ENCODE data around the gene HVCN1. TPM values are rescaled to one million over a fixed set of nuclear protein-coding genes. Genes with fewer than 3 reads are reported as not detected.

Gene HVCN1
- total RNA-seq, 1 donor from 2014 or later = 0.71 TPM

DNA sequence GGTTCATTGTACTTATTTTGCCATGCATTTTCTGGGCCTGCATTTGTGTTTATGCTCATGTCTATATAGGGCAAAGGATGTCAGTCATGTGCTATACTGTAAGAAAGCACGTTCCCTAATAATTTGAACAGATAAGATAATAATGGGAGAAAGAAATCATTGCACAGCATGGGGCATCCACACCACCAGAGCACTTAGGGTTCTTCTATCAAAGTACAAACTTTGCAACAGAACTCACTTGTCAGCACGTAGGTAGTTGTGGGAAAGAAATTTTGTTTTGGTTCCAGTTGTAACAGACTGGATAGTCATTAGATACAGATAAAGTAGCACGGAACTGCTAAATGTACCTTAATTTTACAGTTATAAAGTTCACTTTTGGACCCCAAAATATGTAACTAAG, 43.7 kb upstream of the HVCN1 start:
- Mint-ChIP-seq H3K9me3 (ENCODE audit: unreplicated experiment) (peaks cover 1% of the 10 kb centered on the region), H3K27ac (ENCODE audit: unreplicated experiment) (no peak overlapping the region), H3K36me3 (ENCODE audit: unreplicated experiment) (no peaks in the 10 kb centered on the region), H3K27me3 (ENCODE audit: unreplicated experiment) (no peaks in the 10 kb centered on the region), H3K4me3 (ENCODE audit: unreplicated experiment) (peak overlapping the region; percentile 18), H3K4me1 (ENCODE audit: low read depth, unreplicated experiment) (peaks cover 18% of the 10 kb centered on the region)
- TF ChIP-seq, protein P1, sequence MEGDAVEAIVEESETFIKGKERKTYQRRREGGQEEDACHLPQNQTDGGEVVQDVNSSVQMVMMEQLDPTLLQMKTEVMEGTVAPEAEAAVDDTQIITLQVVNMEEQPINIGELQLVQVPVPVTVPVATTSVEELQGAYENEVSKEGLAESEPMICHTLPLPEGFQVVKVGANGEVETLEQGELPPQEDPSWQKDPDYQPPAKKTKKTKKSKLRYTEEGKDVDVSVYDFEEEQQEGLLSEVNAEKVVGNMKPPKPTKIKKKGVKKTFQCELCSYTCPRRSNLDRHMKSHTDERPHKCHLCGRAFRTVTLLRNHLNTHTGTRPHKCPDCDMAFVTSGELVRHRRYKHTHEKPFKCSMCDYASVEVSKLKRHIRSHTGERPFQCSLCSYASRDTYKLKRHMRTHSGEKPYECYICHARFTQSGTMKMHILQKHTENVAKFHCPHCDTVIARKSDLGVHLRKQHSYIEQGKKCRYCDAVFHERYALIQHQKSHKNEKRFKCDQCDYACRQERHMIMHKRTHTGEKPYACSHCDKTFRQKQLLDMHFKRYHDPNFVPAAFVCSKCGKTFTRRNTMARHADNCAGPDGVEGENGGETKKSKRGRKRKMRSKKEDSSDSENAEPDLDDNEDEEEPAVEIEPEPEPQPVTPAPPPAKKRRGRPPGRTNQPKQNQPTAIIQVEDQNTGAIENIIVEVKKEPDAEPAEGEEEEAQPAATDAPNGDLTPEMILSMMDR (IDR thresholded peaks at IDR 0.05; ENCODE audit: partially characterized antibody, unreplicated experiment) = no peak
- DNase-seq = no peak

DNA sequence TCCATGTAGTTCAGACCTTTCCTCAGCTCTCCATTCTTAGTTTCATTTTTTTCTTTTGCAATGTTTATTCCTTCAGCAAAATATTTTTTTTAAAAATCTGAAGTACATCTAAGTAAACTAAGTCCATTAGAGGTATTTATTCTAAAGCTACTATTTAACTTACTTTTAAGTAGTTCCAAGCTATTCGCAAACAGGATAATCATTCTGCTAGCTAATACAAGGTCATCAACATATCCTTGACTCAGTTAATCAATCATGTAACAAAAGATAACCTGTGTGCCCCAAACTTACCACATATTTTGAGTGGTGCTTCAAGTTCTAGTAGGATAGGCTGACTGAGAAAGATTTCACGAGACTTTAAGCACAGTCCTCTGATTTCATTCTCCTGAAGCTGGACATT, 42.6 kb upstream of the HVCN1 start:
- H3K4me1 Mint-ChIP-seq (ENCODE audit: low read depth, unreplicated experiment) = peaks cover 18% of the 10 kb centered on the region
- no peak overlapping the region for H3K4me3 Mint-ChIP-seq (ENCODE audit: unreplicated experiment)
- DNase-seq = no peak
- peaks cover 1% of the 10 kb centered on the region for H3K9me3 Mint-ChIP-seq (ENCODE audit: unreplicated experiment)
- TF ChIP-seq, protein P1 (IDR thresholded peaks at IDR 0.05; ENCODE audit: partially characterized antibody, unreplicated experiment) = no peak
- no peak overlapping the region for H3K27ac Mint-ChIP-seq (ENCODE audit: unreplicated experiment)
- peaks cover under 1% of the 10 kb centered on the region for H3K36me3 Mint-ChIP-seq (ENCODE audit: unreplicated experiment)
- H3K27me3 Mint-ChIP-seq (ENCODE audit: unreplicated experiment) = peaks cover 2% of the 10 kb centered on the region

DNA sequence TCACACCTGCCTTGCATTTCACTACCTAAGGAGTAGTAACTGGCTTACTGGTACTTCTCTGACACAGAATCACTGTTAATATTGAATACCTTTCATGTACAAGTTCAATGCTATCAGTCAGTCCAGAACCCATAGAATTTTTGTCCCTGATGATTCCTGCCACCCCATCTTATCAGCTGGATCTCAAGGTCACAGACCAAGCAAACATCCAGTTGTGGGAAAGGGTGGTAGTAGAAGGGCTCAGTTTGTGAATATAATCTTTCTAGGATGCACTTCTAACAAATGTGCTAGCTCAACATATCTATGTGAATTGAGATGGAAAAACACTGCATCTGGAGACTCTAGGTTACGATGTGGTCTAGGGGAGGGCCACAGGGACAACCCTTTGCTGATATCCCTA, 39.7 kb upstream of the HVCN1 start:
- Mint-ChIP-seq H3K27ac (ENCODE audit: unreplicated experiment) (no peak overlapping the region), H3K9me3 (ENCODE audit: unreplicated experiment) (peaks cover 1% of the 10 kb centered on the region), H3K27me3 (ENCODE audit: unreplicated experiment) (peaks cover 2% of the 10 kb centered on the region), H3K4me1 (ENCODE audit: low read depth, unreplicated experiment) (peaks cover 17% of the 10 kb centered on the region), H3K36me3 (ENCODE audit: unreplicated experiment) (peaks cover 4% of the 10 kb centered on the region), H3K4me3 (ENCODE audit: unreplicated experiment) (no peak overlapping the region)
- TF ChIP-seq, protein P1 (IDR thresholded peaks at IDR 0.05; ENCODE audit: partially characterized antibody, unreplicated experiment) = no peak
- DNase-seq = no peak

DNA sequence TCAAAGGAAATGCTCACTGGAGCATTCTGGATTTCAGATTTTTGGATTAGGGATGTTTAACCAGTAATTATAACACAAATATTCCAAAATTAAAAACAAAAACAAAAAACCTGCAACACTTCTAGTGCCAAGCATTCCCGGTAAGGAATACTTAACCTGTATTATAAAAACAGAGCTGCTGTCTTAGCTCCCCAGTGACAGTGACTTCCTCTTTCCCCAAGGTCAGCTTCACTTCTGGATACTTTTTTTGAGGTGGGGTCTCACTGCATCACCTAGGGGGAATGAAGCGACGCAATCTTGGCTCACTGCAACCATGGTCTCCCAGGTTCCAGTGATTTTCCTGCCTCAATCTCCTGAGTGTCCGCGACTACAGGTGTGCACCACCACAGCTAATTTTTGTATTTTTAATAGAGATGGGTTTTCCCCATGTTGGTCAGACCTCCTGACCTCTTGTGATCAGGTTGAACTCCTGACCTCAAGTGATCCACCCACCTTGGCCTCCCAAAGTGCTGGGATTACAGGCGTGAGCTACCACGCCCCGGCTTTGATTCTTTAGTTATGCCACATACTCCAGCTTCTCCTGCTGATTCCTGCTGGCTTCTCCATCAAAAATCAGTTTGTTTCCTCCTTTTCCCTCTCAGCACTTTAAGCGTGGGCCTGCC, 37.9 kb upstream of the HVCN1 start:
- H3K36me3 Mint-ChIP-seq (ENCODE audit: unreplicated experiment) = peaks cover 4% of the 10 kb centered on the region
- H3K9me3 Mint-ChIP-seq (ENCODE audit: unreplicated experiment) = peaks cover 1% of the 10 kb centered on the region
- H3K27me3 Mint-ChIP-seq (ENCODE audit: unreplicated experiment) = peaks cover 2% of the 10 kb centered on the region
- H3K4me3 Mint-ChIP-seq (ENCODE audit: unreplicated experiment) = no peak overlapping the region
- no peak for DNase-seq
- peaks cover 11% of the 10 kb centered on the region for H3K4me1 Mint-ChIP-seq (ENCODE audit: low read depth, unreplicated experiment)
- TF ChIP-seq, protein P1 (IDR thresholded peaks at IDR 0.05; ENCODE audit: partially characterized antibody, unreplicated experiment) = no peak
- no peak overlapping the region for H3K27ac Mint-ChIP-seq (ENCODE audit: unreplicated experiment)

DNA sequence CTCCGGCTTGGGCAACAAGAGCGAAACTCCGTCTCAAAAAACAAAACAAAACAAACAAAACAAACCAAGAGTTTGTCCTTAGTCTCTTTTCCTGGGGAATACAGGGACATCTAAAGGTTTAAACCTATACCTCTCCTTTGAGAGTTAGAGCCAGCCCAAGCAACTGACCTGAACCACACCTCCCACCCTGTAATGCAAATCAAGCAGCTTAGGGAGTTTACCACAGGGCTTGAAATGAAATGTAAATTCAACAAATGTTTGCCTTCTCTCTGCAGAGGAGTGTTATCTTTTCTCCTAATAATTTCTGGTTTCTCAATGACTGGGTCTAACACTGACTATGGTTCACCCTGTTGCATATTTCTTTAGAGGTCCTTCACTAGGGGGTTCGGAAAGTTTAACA, 37.1 kb upstream of the HVCN1 start:
- no peak overlapping the region for H3K4me3 Mint-ChIP-seq (ENCODE audit: unreplicated experiment)
- H3K27me3 Mint-ChIP-seq (ENCODE audit: unreplicated experiment) = peaks cover 2% of the 10 kb centered on the region
- H3K36me3 Mint-ChIP-seq (ENCODE audit: unreplicated experiment) = peaks cover 4% of the 10 kb centered on the region
- DNase-seq = no peak
- H3K9me3 Mint-ChIP-seq (ENCODE audit: unreplicated experiment) = peaks cover 1% of the 10 kb centered on the region
- TF ChIP-seq, protein P1 (IDR thresholded peaks at IDR 0.05; ENCODE audit: partially characterized antibody, unreplicated experiment) = no peak
- H3K4me1 Mint-ChIP-seq (ENCODE audit: low read depth, unreplicated experiment) = peaks cover 3% of the 10 kb centered on the region
- H3K27ac Mint-ChIP-seq (ENCODE audit: unreplicated experiment) = peak overlapping the region; percentile 17

Data from glutamatergic neuron (in vitro differentiated cells).